ENCODE results near the gene ADAM22. TPM values are rescaled to one million over a fixed set of nuclear protein-coding genes. Genes with fewer than 3 reads are reported as not detected.

The ADAM22 gene
- total RNA-seq, 1 donor from 2014 or later: under 0.01 TPM

DNA sequence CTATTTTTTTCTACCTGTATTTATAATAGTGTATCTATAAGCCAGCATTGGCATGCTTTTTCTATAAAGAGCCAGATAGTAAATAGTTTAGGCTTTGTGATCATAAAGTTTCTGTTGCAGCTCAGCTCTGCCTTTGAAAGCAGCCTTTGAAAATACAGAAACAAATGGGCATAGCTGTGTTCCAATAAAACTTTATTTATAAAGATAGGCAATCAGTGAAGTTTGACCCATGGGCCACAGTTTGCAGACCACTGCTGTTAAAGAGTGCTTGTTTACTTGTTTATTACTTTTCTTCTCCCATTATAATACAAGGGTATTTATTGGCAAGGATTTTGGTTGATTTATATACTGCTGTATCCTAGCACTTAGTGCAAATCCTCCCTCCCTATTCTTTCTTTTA, 213.3 kb downstream of the ADAM22 start:
- TF ChIP-seq, protein P1, sequence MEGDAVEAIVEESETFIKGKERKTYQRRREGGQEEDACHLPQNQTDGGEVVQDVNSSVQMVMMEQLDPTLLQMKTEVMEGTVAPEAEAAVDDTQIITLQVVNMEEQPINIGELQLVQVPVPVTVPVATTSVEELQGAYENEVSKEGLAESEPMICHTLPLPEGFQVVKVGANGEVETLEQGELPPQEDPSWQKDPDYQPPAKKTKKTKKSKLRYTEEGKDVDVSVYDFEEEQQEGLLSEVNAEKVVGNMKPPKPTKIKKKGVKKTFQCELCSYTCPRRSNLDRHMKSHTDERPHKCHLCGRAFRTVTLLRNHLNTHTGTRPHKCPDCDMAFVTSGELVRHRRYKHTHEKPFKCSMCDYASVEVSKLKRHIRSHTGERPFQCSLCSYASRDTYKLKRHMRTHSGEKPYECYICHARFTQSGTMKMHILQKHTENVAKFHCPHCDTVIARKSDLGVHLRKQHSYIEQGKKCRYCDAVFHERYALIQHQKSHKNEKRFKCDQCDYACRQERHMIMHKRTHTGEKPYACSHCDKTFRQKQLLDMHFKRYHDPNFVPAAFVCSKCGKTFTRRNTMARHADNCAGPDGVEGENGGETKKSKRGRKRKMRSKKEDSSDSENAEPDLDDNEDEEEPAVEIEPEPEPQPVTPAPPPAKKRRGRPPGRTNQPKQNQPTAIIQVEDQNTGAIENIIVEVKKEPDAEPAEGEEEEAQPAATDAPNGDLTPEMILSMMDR (IDR thresholded peaks at IDR 0.05; ENCODE audit: insufficient read depth, low read length, severe bottlenecking): no peak
- no peak for DNase-seq (ENCODE audit: low read depth)
- no peak for FAIRE-seq
- Histone ChIP-seq H3K4me3 (ENCODE audit: low read depth, low read length) (no peak overlapping the region), H3K27me3 (ENCODE audit: control insufficient read depth, insufficient read depth, low read length) (no peaks in the 10 kb centered on the region), H3K36me3 (ENCODE audit: control insufficient read depth, insufficient read depth, low read length) (no peaks in the 10 kb centered on the region)

DNA sequence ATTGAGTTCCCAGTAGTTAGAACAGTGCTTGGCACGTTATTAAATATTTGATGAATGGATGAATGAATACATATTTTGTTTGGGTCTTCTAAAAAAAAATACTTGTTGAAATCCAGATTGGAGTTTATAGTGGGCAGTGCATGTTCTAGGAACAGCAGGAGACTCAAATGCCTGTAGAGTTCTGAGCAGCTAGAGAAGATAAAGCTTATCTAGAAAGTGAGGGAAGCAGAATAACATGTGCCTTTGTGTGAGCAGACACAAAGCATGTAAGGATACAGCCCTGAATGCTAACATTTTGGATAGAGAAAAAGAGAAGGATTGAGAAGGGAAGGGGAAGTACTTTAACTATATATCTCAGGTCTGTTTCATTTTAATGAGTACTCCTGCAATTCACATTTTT, 213.9 kb downstream of the ADAM22 start:
- Histone ChIP-seq H3K36me3 (ENCODE audit: control insufficient read depth, insufficient read depth, low read length) (no peaks in the 10 kb centered on the region), H3K4me3 (ENCODE audit: low read depth, low read length) (no peak overlapping the region), H3K27me3 (ENCODE audit: control insufficient read depth, insufficient read depth, low read length) (no peaks in the 10 kb centered on the region)
- TF ChIP-seq, protein P1 (IDR thresholded peaks at IDR 0.05; ENCODE audit: insufficient read depth, low read length, severe bottlenecking): no peak
- FAIRE-seq (no peak), DNase-seq (ENCODE audit: low read depth) (no peak)

DNA sequence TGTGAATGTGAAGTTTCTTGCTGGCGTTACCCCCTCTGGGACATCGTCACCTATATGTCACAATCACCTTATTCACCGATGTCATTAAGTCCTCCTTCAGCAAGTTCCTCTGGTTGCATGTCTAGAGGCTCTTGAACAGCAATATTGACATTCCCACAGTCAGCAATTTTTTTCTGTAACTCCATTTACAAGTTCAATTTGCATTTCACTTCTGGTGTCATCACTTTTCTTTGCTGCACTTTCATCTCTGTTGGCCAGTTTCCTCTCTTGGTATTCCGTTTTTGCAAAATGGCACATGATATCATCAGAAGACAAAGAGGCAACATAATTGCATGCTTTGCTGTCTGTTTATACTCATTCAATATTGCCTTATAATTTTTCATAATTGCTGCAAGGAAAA, 216.0 kb downstream of the ADAM22 start:
- TF ChIP-seq, protein P1 (IDR thresholded peaks at IDR 0.05; ENCODE audit: insufficient read depth, low read length, severe bottlenecking): no peak
- no peaks in the 10 kb centered on the region for H3K27me3 ChIP-seq (ENCODE audit: control insufficient read depth, insufficient read depth, low read length)
- H3K36me3 ChIP-seq (ENCODE audit: control insufficient read depth, insufficient read depth, low read length): no peaks in the 10 kb centered on the region
- DNase-seq (ENCODE audit: low read depth) (no peak), FAIRE-seq (no peak)
- H3K4me3 ChIP-seq (ENCODE audit: low read depth, low read length): no peak overlapping the region

DNA sequence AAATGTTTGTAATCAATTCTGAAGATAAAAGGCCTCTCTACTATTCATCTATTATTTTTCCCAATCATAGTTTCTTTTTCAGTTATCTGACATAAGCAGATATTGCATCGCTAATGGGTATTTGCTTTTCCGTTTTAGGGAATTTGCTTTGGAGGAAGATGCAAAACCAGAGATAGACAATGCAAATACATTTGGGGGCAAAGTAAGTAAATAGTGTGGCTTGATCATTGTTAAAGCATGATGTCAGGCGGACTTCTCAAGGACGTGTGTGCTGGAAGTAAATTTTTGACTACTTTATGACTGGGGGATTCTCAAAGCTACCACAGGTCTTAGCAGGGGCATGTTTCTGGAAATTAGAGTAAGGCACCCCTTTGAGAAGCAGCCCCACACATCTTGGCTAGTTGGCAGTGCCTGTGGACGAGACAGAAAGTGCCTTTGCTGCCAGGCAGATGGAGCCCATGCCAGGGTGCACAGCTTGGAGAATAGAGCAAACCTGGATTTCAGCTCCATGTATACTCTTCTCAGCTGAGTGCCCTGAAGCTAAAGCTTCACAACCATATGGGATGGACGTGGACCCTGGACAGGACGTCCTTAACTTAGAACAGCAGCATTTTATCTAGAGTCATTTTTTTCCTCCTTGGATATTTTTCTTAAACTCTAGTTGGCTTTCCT, 217.2 kb downstream of the ADAM22 start:
- DNase-seq (ENCODE audit: low read depth) (no peak), FAIRE-seq (no peak)
- H3K27me3 ChIP-seq (ENCODE audit: control insufficient read depth, insufficient read depth, low read length): no peaks in the 10 kb centered on the region
- no peak overlapping the region for H3K4me3 ChIP-seq (ENCODE audit: low read depth, low read length)
- TF ChIP-seq, protein P1 (IDR thresholded peaks at IDR 0.05; ENCODE audit: insufficient read depth, low read length, severe bottlenecking): no peak
- no peaks in the 10 kb centered on the region for H3K36me3 ChIP-seq (ENCODE audit: control insufficient read depth, insufficient read depth, low read length)

DNA sequence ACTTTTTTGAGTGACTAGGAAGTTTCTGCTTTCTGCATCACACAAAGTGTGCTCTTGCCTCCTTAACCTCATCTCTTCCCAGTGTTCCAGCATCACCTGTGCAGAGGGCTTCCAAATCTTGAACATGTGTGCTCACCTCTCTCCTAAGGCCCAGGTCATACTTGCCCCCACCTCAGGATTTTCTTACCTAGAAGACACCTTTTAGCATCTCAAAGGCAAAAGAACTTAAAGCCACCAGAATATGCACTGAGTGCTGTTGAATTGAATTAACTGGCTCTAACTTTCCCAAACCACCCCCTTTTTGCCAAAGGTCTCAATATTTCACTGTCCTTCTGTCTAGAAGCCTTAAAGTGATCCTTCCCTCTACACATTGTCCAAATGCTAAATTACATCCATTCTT, 219.3 kb downstream of the ADAM22 start:
- H3K36me3 ChIP-seq (ENCODE audit: control insufficient read depth, insufficient read depth, low read length): no peaks in the 10 kb centered on the region

More for the DNA sequence above, 219.3 kb downstream of the ADAM22 start:
- Histone ChIP-seq H3K27me3 (ENCODE audit: control insufficient read depth, insufficient read depth, low read length) (no peaks in the 10 kb centered on the region), H3K4me3 (ENCODE audit: low read depth, low read length) (no peak overlapping the region)
- TF ChIP-seq, protein P1 (IDR thresholded peaks at IDR 0.05; ENCODE audit: insufficient read depth, low read length, severe bottlenecking): no peak
- DNase-seq (ENCODE audit: low read depth): no peak
- no peak for FAIRE-seq

All from bronchial epithelial cell (primary cell).